AG04449 (cell line): ENCODE results near the gene TRIP13.
"Not testable (repeated sequence)": the region's sequence is repeated elsewhere in the genome, so short reads cannot be mapped to it uniquely, and the experiment has no call there.

Source experiments
- CTCF ChIA-PET: fragments of 350-600 bp; formaldehyde crosslinking; extraction: SDS; loops from one replicate; lab custom pipeline; 2021; ENCODE audit warnings: antibody characterized with exemption; lab: Yijun Ruan, JAX
- POLR2A ChIA-PET: fragments of 400-600, 350-600 bp; formaldehyde crosslinking; extraction: SDS; loops from one replicate; lab custom pipeline; 2020; ENCODE audit warnings: antibody characterized with exemption, inconsistent platforms; lab: Yijun Ruan, JAX
- DNase-seq: peaks from one replicate; pipeline ENCODE4 v3.0.0-alpha.2; 2010; ENCODE audit warnings: low read depth, low spot score
- H3K4me3 ChIP-seq: 2 replicates; pipeline ENCODE4 v1.5.1; 2011; ENCODE audit warnings: low read depth, mild to moderate bottlenecking, control low read depth, low read length
- CTCF ChIP-seq: IDR thresholded peaks from one replicate; pipeline ENCODE4 v1.5.1; 2011; ENCODE audit warnings: mild to moderate bottlenecking, moderate library complexity, low read length, control low read depth, inconsistent platforms; ENCODE audit not compliant: insufficient read depth; ENCODE audit errors: missing control alignments

TRIP13 gene

DNA sequence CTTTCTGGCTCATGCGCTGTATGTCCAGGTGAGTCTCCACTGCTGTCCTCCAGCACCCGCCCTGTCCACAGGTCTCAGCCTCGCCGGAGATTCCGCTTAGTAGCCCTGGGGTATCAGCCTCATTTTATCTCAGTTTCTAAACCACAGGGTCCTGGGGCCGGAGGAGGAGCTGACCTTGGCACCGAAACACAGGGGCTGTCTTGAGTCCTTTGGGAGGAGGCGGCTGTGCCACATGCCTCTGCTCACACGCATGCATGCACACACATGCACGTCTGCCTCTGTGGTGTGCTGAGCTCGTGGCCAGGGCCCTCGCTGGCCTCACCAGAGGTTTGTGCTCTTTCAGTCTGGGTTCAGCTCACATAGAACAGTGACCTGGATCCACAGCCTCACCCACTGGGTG, 23.3 kb downstream of the TRIP13 start:
- H3K4me3 ChIP-seq, result no peak overlapping the region
- CTCF ChIA-PET, result interaction anchor here (5.3 kb wide), 1 partner anchor 12 kb away, joined by 29 read pairs; no protein-coding TSS in a partner anchor
- no peak for DNase-seq
- no peak for TF ChIP-seq CTCF
- POLR2A ChIA-PET, result no interaction called here

DNA sequence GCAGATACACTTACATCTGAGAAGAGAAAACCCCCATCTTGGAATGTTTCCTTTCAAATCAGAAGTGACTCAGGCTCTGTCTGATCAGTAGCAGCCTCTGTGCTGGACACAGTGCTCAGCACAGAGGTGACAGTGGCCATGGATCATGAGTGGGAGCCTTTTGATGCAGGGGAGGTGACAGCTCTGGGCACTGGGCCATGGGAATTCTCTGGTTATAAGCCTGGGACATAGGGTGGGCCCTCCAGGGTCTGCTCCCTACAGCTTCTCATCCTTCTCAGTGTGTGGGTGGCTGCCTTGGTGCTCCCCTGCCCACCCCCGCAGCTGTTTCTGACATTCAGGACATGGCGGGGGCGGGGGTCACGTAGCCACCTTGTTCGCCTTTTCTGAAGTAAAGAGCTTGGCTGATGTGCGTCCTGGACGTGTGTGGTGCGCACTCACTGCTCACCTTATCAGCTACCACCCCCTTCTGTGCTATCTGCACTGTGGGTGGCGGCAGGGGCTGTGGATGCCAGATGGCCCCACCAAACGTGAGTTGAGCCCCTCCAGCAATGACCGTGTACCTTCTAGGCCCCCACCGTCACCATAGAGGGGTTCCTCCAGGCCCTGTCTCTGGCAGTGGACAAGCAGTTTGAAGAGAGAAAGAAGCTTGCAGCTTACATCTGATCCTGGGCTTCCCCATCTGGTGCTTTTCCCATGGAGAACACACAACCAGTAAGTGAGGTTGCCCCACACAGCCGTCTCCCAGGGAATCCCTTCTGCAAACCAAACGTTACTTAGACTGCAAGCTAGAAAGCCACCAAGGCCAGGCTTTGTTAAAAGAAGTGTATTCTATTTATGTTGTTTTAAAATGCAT, 24.0 kb downstream of the TRIP13 start:
- H3K4me3 ChIP-seq, result no peak overlapping the region
- no peak for TF ChIP-seq CTCF
- ChIA-PET POLR2A (no interaction called here), CTCF (interaction anchor here (0.8 to 5.3 kb wide), 6 partner anchors 13 to 728 kb away, joined by 3 to 29 read pairs (median 3); no protein-coding TSS in a partner anchor)
- DNase-seq, result no peak

GRCh38 chr5:918717-919116, 26.0 kb downstream of the TRIP13 start:
- CTCF ChIA-PET, result interaction anchor here (1.3 to 9.4 kb wide), 5 partner anchors 10 to 255 kb away, joined by 3 to 52 read pairs (median 10); no protein-coding TSS in a partner anchor
- POLR2A ChIA-PET, DNase-seq, H3K4me3 ChIP-seq: not testable (repeated sequence)

GRCh38 chr5:919356-920000, 26.8 kb downstream of the TRIP13 start:
- no peak for TF ChIP-seq CTCF
- no peak overlapping the region for H3K4me3 ChIP-seq
- POLR2A ChIA-PET, result no interaction called here
- CTCF ChIA-PET, result interaction anchor here (1.0 to 9.4 kb wide), 6 partner anchors 10 to 254 kb away, joined by 3 to 52 read pairs (median 9); no protein-coding TSS in a partner anchor
- no peak for DNase-seq

- DNase-seq, result no peak
- POLR2A ChIA-PET, result no interaction called here
- H3K4me3 ChIP-seq, result no peak overlapping the region
- TF ChIP-seq CTCF, result no peak
- CTCF ChIA-PET, result interaction anchor here (1.0 to 9.4 kb wide), 6 partner anchors 9 to 253 kb away, joined by 3 to 52 read pairs (median 9); no protein-coding TSS in a partner anchor
These were observed 27.6 kb downstream of the TRIP13 start for GRCh38 chr5:920321-920720.

DNA sequence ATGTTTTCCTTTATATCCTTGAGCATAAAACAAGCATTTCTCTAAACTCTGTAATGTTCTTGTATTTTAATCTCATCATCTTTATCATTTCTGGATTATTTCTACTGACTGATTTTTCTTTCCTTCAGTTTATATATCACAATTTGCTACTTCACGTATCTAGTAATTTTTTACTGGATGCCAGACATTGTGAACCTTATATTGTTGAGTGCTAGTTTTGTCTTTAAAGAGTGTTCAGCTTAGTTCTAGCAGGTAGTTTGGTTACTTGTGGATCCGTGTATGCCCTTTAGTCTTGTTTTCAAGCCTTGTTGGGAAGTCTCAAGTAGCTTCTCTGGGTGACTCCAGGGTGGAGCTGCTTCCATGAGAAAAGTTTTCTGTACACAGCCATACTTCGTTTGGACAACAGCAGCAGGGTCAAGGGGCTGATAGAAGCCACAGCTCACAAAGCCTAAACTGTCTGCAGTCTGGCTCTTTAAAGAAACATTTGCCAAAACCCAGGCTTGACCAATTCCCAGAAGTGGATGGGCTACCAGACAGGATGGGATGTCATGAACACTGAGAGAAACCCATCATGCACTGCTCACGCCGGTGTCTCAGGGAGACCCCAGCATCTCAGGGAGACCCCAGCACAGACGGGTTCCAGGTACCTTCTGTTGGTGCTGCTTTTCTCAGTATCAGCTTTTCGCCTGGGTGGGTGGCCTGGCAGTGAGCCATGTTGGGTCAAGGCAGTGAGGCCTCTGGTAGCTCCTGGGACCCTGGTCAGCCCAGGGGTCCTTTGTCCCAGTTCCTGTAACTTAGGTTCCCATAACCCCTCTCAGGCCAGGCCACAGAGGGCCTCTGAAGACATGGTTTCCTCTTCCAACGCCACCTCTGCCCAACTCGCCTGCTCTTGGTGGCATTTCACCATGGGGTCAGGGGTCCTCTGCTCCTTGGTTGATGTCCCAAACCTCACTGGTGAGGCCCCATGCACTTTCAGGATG, 29.1 kb downstream of the TRIP13 start:
- no peak overlapping the region for H3K4me3 ChIP-seq
- ChIA-PET POLR2A (no interaction called here), CTCF (interaction anchor here (0.7 to 9.4 kb wide), 14 partner anchors 7 to 723 kb away, joined by 3 to 52 read pairs (median 6); no protein-coding TSS in a partner anchor)
- DNase-seq, result no peak
- TF ChIP-seq CTCF, result no peak
